Hepatocyte (in vitro differentiated cells): Measurements from ENCODE around the gene ONECUT3. TPM values are rescaled to one million over a fixed set of nuclear protein-coding genes. Genes with fewer than 3 reads are reported as not detected.

Source experiments
- DNase-seq: peaks from one replicate; pipeline ENCODE4 v3.0.0-alpha.2; 2016; ENCODE audit warnings: low spot score
- H2AFZ ChIP-seq: fragments of 200-600 bp; sonication (generic); 2 replicates; pipeline ENCODE4 v1.6.0; 2016; ENCODE audit warnings: antibody characterized with exemption, mild to moderate bottlenecking
- H3K27ac ChIP-seq: fragments of 200-600 bp; sonication (generic); 2 replicates; pipeline ENCODE4 v1.5.1; 2016; ENCODE audit warnings: mild to moderate bottlenecking
- H3K27me3 ChIP-seq: fragments of 200-600 bp; sonication (generic); 2 replicates; pipeline ENCODE4 v1.6.1; 2016
- H3K36me3 ChIP-seq: fragments of 200-600 bp; sonication (generic); replicated peaks from 2 replicates; pipeline ENCODE4 v1.5.1; 2016; ENCODE audit warnings: low read depth; ENCODE audit not compliant: insufficient read depth
- H3K4me1 ChIP-seq: fragments of 200-600 bp; sonication (generic); 2 replicates; pipeline ENCODE4 v1.5.1; 2016; ENCODE audit warnings: mild to moderate bottlenecking, moderate library complexity; ENCODE audit not compliant: insufficient read depth
- H3K4me2 ChIP-seq: fragments of 200-600 bp; sonication (generic); 2 replicates; pipeline ENCODE4 v1.6.0; 2016
- H3K4me3 ChIP-seq: fragments of 200-600 bp; sonication (generic); 2 replicates; pipeline ENCODE4 v1.5.1; 2016; ENCODE audit warnings: mild to moderate bottlenecking
- H3K79me2 ChIP-seq: fragments of 200-600 bp; sonication (generic); 2 replicates; pipeline ENCODE4 v1.6.0; 2017; ENCODE audit warnings: mild to moderate bottlenecking
- H3K9me2 ChIP-seq: fragments of 200-600 bp; sonication (generic); replicated peaks from 2 replicates; pipeline ENCODE4 v1.6.0; 2017; ENCODE audit warnings: mild to moderate bottlenecking; ENCODE audit not compliant: insufficient read depth
- H3K9me3 ChIP-seq: fragments of 200-600 bp; sonication (generic); 2 replicates; pipeline ENCODE4 v1.5.1; 2016; ENCODE audit warnings: low read depth, mild to moderate bottlenecking
- H4K20me1 ChIP-seq: fragments of 200-600 bp; sonication (generic); 2 replicates; pipeline ENCODE4 v1.6.0; 2016; ENCODE audit warnings: mild to moderate bottlenecking; ENCODE audit not compliant: insufficient read depth, poor library complexity, severe bottlenecking
- EZH2 ChIP-seq: fragments of 200-600 bp; sonication (generic); IDR thresholded peaks from 2 replicates; pipeline ENCODE4 v1.6.1; 2016; ENCODE audit warnings: antibody characterized with exemption, mild to moderate bottlenecking, borderline replicate concordance
- EZH2phosphoT487 ChIP-seq: fragments of 200-600 bp; sonication (generic); IDR thresholded peaks from one replicate; pipeline ENCODE4 v1.6.1; 2018; ENCODE audit warnings: antibody characterized with exemption, mild to moderate bottlenecking, low read depth, moderate library complexity; ENCODE audit not compliant: unreplicated experiment, severe bottlenecking
- WGBS: methylation state at CpG from one replicate; pipeline ENCODE4 v1.1.6; 2016; ENCODE audit warnings: low lambda C conversion rate; ENCODE audit errors: missing lambda C conversion rate; 5-methylcytosine and 5-hydroxymethylcytosine counted together
- polyA plus RNA-seq: library from polyadenylated mRNA; unstranded; fragments of >200 nt; fragmentation: Nextera tagmentation; extraction: Ambion mirVana; gene quantifications from 2 replicates; pipeline ENCODE4 v1.2.1, GENCODE V29; 2016
- total RNA-seq: library from RNA; depleted of rRNA; stranded (reverse); fragments of >200 nt; gene quantifications from 2 replicates; pipeline ENCODE4 v1.2.3, GENCODE V29; 2014
- TF ChIP-seq, protein P1 (sequence below): fragments of 200-600 bp; sonication (generic); IDR thresholded peaks from 2 replicates; pipeline ENCODE4 v1.5.1; 2016; ENCODE audit warnings: antibody characterized with exemption, mild to moderate bottlenecking; ENCODE audit not compliant: poor library complexity

Gene ONECUT3
- total and polyA plus RNA-seq, 2 experiments from 2014 or later: 0.03 to 0.06 TPM

DNA sequence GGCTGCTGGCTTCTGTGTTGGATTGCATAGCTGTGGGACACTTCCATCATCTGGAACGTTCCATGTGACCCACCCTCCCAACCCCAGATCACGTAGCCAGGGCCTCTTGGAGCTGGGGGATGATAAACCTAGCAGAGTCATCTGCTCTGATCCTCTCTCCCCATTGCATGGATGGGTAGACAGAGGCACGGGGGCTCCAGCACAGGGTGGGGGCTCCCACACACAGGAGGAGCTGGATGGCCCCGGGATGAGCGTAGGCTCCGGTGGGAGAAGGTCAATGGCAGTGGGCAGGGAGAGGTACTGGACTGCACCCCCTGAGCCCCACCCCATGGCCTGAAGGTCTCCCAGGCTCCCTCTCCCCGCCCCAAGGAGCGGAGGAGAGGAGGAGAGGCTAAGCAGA lies 33.4 kb downstream of the ONECUT3 start:
- no peak overlapping the region for H3K4me2 ChIP-seq
- 94% methylated on average over 8 of the region's 8 CpGs for WGBS
- no peaks in the 10 kb centered on the region for H4K20me1 ChIP-seq
- no peak overlapping the region for H2AFZ ChIP-seq
- TF ChIP-seq EZH2 (no peak), EZH2phosphoT487 (no peak)
- TF ChIP-seq, protein P1, sequence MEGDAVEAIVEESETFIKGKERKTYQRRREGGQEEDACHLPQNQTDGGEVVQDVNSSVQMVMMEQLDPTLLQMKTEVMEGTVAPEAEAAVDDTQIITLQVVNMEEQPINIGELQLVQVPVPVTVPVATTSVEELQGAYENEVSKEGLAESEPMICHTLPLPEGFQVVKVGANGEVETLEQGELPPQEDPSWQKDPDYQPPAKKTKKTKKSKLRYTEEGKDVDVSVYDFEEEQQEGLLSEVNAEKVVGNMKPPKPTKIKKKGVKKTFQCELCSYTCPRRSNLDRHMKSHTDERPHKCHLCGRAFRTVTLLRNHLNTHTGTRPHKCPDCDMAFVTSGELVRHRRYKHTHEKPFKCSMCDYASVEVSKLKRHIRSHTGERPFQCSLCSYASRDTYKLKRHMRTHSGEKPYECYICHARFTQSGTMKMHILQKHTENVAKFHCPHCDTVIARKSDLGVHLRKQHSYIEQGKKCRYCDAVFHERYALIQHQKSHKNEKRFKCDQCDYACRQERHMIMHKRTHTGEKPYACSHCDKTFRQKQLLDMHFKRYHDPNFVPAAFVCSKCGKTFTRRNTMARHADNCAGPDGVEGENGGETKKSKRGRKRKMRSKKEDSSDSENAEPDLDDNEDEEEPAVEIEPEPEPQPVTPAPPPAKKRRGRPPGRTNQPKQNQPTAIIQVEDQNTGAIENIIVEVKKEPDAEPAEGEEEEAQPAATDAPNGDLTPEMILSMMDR: no peak
- no peak for DNase-seq
- H3K27me3 ChIP-seq: peaks cover 15% of the 10 kb centered on the region
- no peak overlapping the region for H3K4me3 ChIP-seq
- H3K36me3 ChIP-seq: no peaks in the 10 kb centered on the region
- no peak overlapping the region for H3K27ac ChIP-seq
- no peaks in the 10 kb centered on the region for H3K9me2 ChIP-seq
- H3K79me2 ChIP-seq: no peaks in the 10 kb centered on the region
- H3K9me3 ChIP-seq: no peaks in the 10 kb centered on the region
- H3K4me1 ChIP-seq: peaks cover 5% of the 10 kb centered on the region

DNA sequence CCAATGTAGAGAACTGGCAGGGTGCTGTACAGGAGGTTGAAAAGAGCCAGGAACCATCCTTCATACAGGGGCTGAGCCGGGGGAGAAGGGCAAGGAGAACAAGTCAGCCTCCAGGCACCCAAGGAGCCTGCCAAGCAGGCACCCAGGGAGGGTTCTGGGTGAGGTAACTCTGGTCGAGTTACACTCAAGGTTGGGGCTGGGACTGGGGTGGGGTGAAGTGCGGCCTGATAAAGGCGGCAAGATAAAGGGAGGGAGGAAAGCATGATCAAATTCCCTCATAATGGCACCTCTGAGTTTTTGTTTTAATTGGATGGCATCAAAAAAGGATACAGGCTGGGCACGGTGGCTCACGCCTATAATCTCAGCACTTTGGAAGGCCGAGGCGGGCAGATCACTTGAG lies 33.8 kb downstream of the ONECUT3 start:
- no peak for DNase-seq
- H3K79me2 ChIP-seq: no peaks in the 10 kb centered on the region
- H4K20me1 ChIP-seq: no peaks in the 10 kb centered on the region
- no peak overlapping the region for H2AFZ ChIP-seq
- TF ChIP-seq, protein P1: no peak
- TF ChIP-seq EZH2phosphoT487 (no peak), EZH2 (no peak)
- 85% methylated on average over 8 of the region's 8 CpGs for WGBS
- H3K9me2 ChIP-seq: no peaks in the 10 kb centered on the region
- H3K4me3 ChIP-seq: no peak overlapping the region
- H3K36me3 ChIP-seq: no peaks in the 10 kb centered on the region
- H3K4me2 ChIP-seq: no peak overlapping the region
- peaks cover 15% of the 10 kb centered on the region for H3K27me3 ChIP-seq
- H3K4me1 ChIP-seq: peaks cover 5% of the 10 kb centered on the region
- no peak overlapping the region for H3K27ac ChIP-seq
- no peaks in the 10 kb centered on the region for H3K9me3 ChIP-seq

- Histone ChIP-seq H3K9me3 (no peaks in the 10 kb centered on the region), H3K79me2 (no peaks in the 10 kb centered on the region), H4K20me1 (no peaks in the 10 kb centered on the region), H3K27me3 (peaks cover 15% of the 10 kb centered on the region), H3K4me3 (no peak overlapping the region), H3K4me1 (peaks cover 5% of the 10 kb centered on the region), H2AFZ (no peak overlapping the region), H3K4me2 (peak overlapping the region; percentile 74), H3K27ac (no peak overlapping the region), H3K36me3 (no peaks in the 10 kb centered on the region), H3K9me2 (no peaks in the 10 kb centered on the region)
- WGBS: 6% methylated on average over 44 of the region's 59 CpGs
- TF ChIP-seq EZH2phosphoT487: no peak
- TF ChIP-seq EZH2: no peak
- TF ChIP-seq, protein P1: no peak
- no peak for DNase-seq
Observed at GRCh38 chr19:1789261-1790041, 36.1 kb downstream of the ONECUT3 start.
